CD14-positive monocyte (primary cell): ENCODE data around the gene ATP6V1G1. TPM values are rescaled to one million over a fixed set of nuclear protein-coding genes. Genes with fewer than 3 reads are reported as not detected.
"Not testable (repeated sequence)": the region's sequence is repeated elsewhere in the genome, so short reads cannot be mapped to it uniquely, and the experiment has no call there.

Experiments
- DNase-seq, 3 donors: peaks; one replicate each; pipeline ENCODE4 v3.0.0-alpha.2; 2011 to 2022
- H2AFZ ChIP-seq: 2 replicates; pipeline ENCODE4 v1.6.0; 2012; ENCODE audit warnings: mild to moderate bottlenecking, low read depth, low read length, inconsistent platforms; ENCODE audit not compliant: insufficient read depth, poor library complexity, severe bottlenecking
- H3K27ac ChIP-seq, 2 donors: 1 replicate in 1 of 2; 2 replicates in 1 of 2; pipeline ENCODE4 v1.5.1; 2012 to 2013; ENCODE audit warnings: low read length in 2 of 2, control low read depth in 1 of 2, inconsistent platforms in 1 of 2, low read depth in 1 of 2, mild to moderate bottlenecking in 1 of 2
- H3K27me3 ChIP-seq, 2 donors: one replicate each; pipeline versions ENCODE4 v1.6.0 to v1.6.1; 2011 to 2013; ENCODE audit warnings: low read length in 2 of 2; ENCODE audit not compliant: control insufficient read depth in 2 of 2, insufficient read depth in 2 of 2
- H3K36me3 ChIP-seq, 2 donors: replicated peaks in 1 of 2; 1 replicate in 1 of 2; 2 replicates in 1 of 2; pipeline versions ENCODE4 v1.5.1 to v1.6.1; 2012 to 2013; ENCODE audit warnings: low read length in 2 of 2, control low read depth in 1 of 2, inconsistent platforms in 1 of 2, mild to moderate bottlenecking in 1 of 2; ENCODE audit not compliant: insufficient read depth in 2 of 2, control insufficient read depth in 1 of 2
- H3K4me1 ChIP-seq, 2 donors: 1 replicate in 1 of 2; 2 replicates in 1 of 2; pipeline versions ENCODE4 v1.5.1 to v1.6.1; 2012 to 2013; ENCODE audit warnings: low read length in 2 of 2, control low read depth in 1 of 2, inconsistent platforms in 1 of 2, mild to moderate bottlenecking in 1 of 2, moderate library complexity in 1 of 2; ENCODE audit not compliant: insufficient read depth in 2 of 2, control insufficient read depth in 1 of 2
- H3K4me2 ChIP-seq: replicated peaks from 2 replicates; pipeline ENCODE3; 2012; ENCODE audit warnings: low read length, moderate library complexity, mild to moderate bottlenecking; ENCODE audit not compliant: poor library complexity, severe bottlenecking; ENCODE audit errors: extremely low read depth
- H3K4me3 ChIP-seq, 3 experiments: fragments of 200-600 bp in 1 of 3; sonication (generic) in 1 of 3; replicated peaks in 1 of 3; 1 replicate in 2 of 3; 2 replicates in 1 of 3; pipeline ENCODE4 v1.5.1; 2011 to 2013; ENCODE audit warnings: low read length in 3 of 3, mild to moderate bottlenecking in 3 of 3, control low read depth in 2 of 3, low read depth in 2 of 3, inconsistent platforms in 1 of 3, moderate library complexity in 1 of 3
- H3K79me2 ChIP-seq: 2 replicates; pipeline ENCODE4 v1.6.0; 2012; ENCODE audit warnings: mild to moderate bottlenecking, control low read depth, inconsistent platforms, low read length, moderate library complexity; ENCODE audit not compliant: insufficient read depth
- H3K9ac ChIP-seq: 2 replicates; pipeline ENCODE4 v1.6.0; 2017; ENCODE audit warnings: low read length, mild to moderate bottlenecking; ENCODE audit not compliant: insufficient read depth, poor library complexity, severe bottlenecking
- H3K9me3 ChIP-seq, 2 donors: replicated peaks in 1 of 2; 1 replicate in 1 of 2; 2 replicates in 1 of 2; pipeline versions ENCODE4 v1.5.1 to v1.6.1; 2012 to 2013; ENCODE audit warnings: low read length in 2 of 2, control low read depth in 1 of 2; ENCODE audit not compliant: control insufficient read depth in 1 of 2, insufficient read depth in 1 of 2
- H4K20me1 ChIP-seq: 2 replicates; pipeline ENCODE4 v1.6.0; 2012; ENCODE audit warnings: mild to moderate bottlenecking, low read length, control low read depth, moderate library complexity; ENCODE audit not compliant: insufficient read depth
- H3K27ac Mint-ChIP-seq, 7 donors: one replicate each; pipeline ENCODE4 v1.8.0; 2020; ENCODE audit warnings: mild to moderate bottlenecking in 7 of 7, mixed read lengths in 7 of 7, moderate library complexity in 6 of 7, inconsistent platforms in 2 of 7
- H3K27me3 Mint-ChIP-seq, 3 donors: one replicate each; pipeline ENCODE4 v1.8.0; 2021 to 2022; ENCODE audit warnings: low read depth in 3 of 3, mild to moderate bottlenecking in 3 of 3, mixed read lengths in 3 of 3, moderate library complexity in 3 of 3, inconsistent platforms in 1 of 3
- H3K36me3 Mint-ChIP-seq, 2 donors: one replicate each; pipeline ENCODE4 v1.8.0; 2020; ENCODE audit warnings: mixed read lengths in 2 of 2, inconsistent platforms in 1 of 2, mild to moderate bottlenecking in 1 of 2
- H3K4me1 Mint-ChIP-seq: one replicate; pipeline ENCODE4 v1.8.0; 2020; ENCODE audit warnings: mild to moderate bottlenecking, mixed read lengths
- H3K4me3 Mint-ChIP-seq, 2 donors: one replicate each; pipeline ENCODE4 v1.8.0; 2020; ENCODE audit warnings: mild to moderate bottlenecking in 2 of 2, mixed read lengths in 2 of 2, moderate library complexity in 1 of 2
- H3K9me3 Mint-ChIP-seq, 7 donors: one replicate each; pipeline ENCODE4 v1.8.0; 2020 to 2022; ENCODE audit warnings: mixed read lengths in 7 of 7, mild to moderate bottlenecking in 6 of 7, moderate library complexity in 6 of 7, inconsistent platforms in 2 of 7
- CTCF ChIP-seq: fragments of 200-600 bp; IDR thresholded peaks from one replicate; pipeline ENCODE4 v1.8.0; 2022; ENCODE audit warnings: antibody characterized with exemption, mild to moderate bottlenecking
- WGBS: methylation state at CpG from one replicate; pipeline ENCODE4 v1.1.5; 2013; ENCODE audit warnings: missing lambda C conversion rate; ENCODE audit not compliant: insufficient coverage; 5-methylcytosine and 5-hydroxymethylcytosine counted together
- intact Hi-C, 2 donors: fragments of 100-400 bp; cut with micrococcal nuclease; formaldehyde crosslinking; loops; one replicate each; pipeline versions ENCODE4 v1.15.0 to v1.15.1; 2023
- polyA plus RNA-seq, 3 donors: library from polyadenylated mRNA; depleted of rRNA in 1 of 3; unstranded in 2 of 3; stranded (reverse) in 1 of 3; fragments of 300-500 nt in 2 of 3; fragments of >200 nt in 1 of 3; fragmentation: Illumina TruSeq in 2 of 3; gene quantifications; 1 replicate in 2 of 3; 2 replicates in 1 of 3; pipeline ENCODE4 v1.2.3, GENCODE V29; 2012 to 2021

ATP6V1G1 gene
- polyA plus RNA-seq, 3 donors, result 146 to 226 (median 214) TPM

GRCh38 chr9:114594136-114594535 lies 6.6 kb downstream of the ATP6V1G1 start:
- H3K36me3 Mint-ChIP-seq, result peaks cover 62 to 67% of the 10 kb centered on the region in 2 donors
- no peaks in the 10 kb centered on the region for H3K9me3 ChIP-seq
- no peak for TF ChIP-seq CTCF

DNA sequence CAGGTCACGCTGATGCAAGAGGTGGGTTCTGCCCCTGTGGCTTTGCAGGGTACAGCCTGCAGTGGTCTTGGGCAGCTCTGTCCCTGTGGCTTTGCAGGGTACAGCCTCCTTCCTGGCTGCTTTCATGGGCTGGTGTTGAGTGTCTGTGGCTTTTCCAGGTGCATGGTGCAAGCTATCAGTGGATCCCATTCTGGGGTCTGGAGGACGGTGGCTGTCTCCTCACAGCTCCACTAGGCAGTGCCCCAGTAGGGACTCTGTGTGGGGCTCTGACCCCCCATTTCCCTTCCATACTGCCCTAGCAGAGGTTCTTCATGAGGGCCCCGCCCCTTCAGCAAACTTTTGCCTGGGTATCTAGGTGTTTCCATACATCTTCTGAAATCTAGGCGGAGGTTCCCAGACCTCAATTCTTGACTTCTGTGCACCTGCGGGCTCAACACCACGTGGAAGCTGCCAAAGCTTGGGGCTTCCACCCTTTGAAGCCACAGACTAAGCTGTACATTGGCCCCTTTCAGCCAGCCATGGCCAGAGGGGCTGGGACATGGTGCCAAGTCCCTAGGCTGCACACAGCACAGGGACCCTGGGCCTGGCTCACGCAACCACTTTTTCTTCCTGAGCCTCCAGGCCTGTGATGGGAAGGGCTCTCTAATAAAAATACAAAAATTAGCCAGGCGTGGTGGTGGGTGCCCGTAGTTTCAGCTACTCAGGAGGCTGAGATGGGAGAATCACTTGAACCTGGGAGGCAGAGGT lies 13.1 kb downstream of the ATP6V1G1 start:
- H2AFZ ChIP-seq, H3K27me3 ChIP-seq, H3K27ac ChIP-seq, intact Hi-C loops, H3K9ac ChIP-seq, H3K4me2 ChIP-seq, H3K4me3 ChIP-seq, H3K4me1 ChIP-seq, H3K27me3 Mint-ChIP-seq, H3K27ac Mint-ChIP-seq, H3K4me3 Mint-ChIP-seq, DNase-seq: not testable (repeated sequence)
- Mint-ChIP-seq H3K9me3 (peaks cover 15 to 29% (median 25%) of the 10 kb centered on the region in 7 donors), H3K4me1 (peaks cover 15% of the 10 kb centered on the region), H3K36me3 (peaks cover 58 to 65% of the 10 kb centered on the region in 2 donors)
- 91% methylated on average over 6 of the region's 9 CpGs for WGBS
- peaks cover 45 to 56% of the 10 kb centered on the region in 2 donors for H3K36me3 ChIP-seq
- peaks cover 35% of the 10 kb centered on the region for H4K20me1 ChIP-seq
- peaks cover 16% of the 10 kb centered on the region for H3K79me2 ChIP-seq
- H3K9me3 ChIP-seq, result peaks cover 12 to 20% of the 10 kb centered on the region in 2 donors

More at GRCh38 chr9:114594136-114594535, 6.6 kb downstream of the ATP6V1G1 start:
- DNase-seq, result no peak
- intact Hi-C loops, result loop anchor here (5.0 to 10.0 kb wide), 2 partner anchors 58 to 61 kb away; partner anchors contain the start of gene TEX53 (in 1 of the 2)
- H4K20me1 ChIP-seq, result peaks cover 88% of the 10 kb centered on the region
- Mint-ChIP-seq H3K4me1 (peaks cover 39% of the 10 kb centered on the region), H3K9me3 (peaks cover 0 to 3% (median 0%) of the 10 kb centered on the region in 7 donors), H3K27ac (peak overlapping the region in 3 of 7 donors; percentile 18 to 36 (median 21)), H3K4me3 (no peak overlapping the region), H3K27me3 (no peaks in the 10 kb centered on the region)
- peaks cover 59 to 66% of the 10 kb centered on the region in 2 donors for H3K36me3 ChIP-seq
- 94% methylated on average over 8 of the region's 17 CpGs for WGBS
- no peak overlapping the region for H3K4me2 ChIP-seq
- no peak overlapping the region for H3K9ac ChIP-seq
- peaks cover 82% of the 10 kb centered on the region for H3K79me2 ChIP-seq
- H2AFZ ChIP-seq, result no peak overlapping the region
- no peak overlapping the region for H3K27ac ChIP-seq
- H3K27me3 ChIP-seq, result no peaks in the 10 kb centered on the region
- peaks cover 38 to 39% of the 10 kb centered on the region in 2 donors for H3K4me1 ChIP-seq
- H3K4me3 ChIP-seq, result no peak overlapping the region

- DNase-seq, H3K4me3 ChIP-seq, H3K79me2 ChIP-seq, H3K27me3 Mint-ChIP-seq, H3K27ac ChIP-seq, H3K4me2 ChIP-seq, H2AFZ ChIP-seq, H3K4me3 Mint-ChIP-seq, H3K27ac Mint-ChIP-seq, H3K9ac ChIP-seq, intact Hi-C loops, H3K27me3 ChIP-seq: not testable (repeated sequence)
- Histone ChIP-seq H3K4me1 (peaks cover 7 to 10% of the 10 kb centered on the region in 2 donors), H4K20me1 (peaks cover 23% of the 10 kb centered on the region), H3K9me3 (peaks cover 12 to 20% of the 10 kb centered on the region in 2 donors), H3K36me3 (peaks cover 34 to 45% of the 10 kb centered on the region in 2 donors)
- Mint-ChIP-seq H3K36me3 (peaks cover 52 to 57% of the 10 kb centered on the region in 2 donors), H3K4me1 (peaks cover 21% of the 10 kb centered on the region), H3K9me3 (peaks cover 15 to 29% (median 24%) of the 10 kb centered on the region in 7 donors)
- WGBS, result no CpG with 5 or more reads among the region's 2 CpGs
Observed at GRCh38 chr9:114601787-114602186, 14.2 kb downstream of the ATP6V1G1 start.
